Ovary (tissue), 9 donors: ENCODE data around the gene ERMP1. TPM values are rescaled to one million over a fixed set of nuclear protein-coding genes. Genes with fewer than 3 reads are reported as not detected.

Source experiments
- DNase-seq, 5 donors: peaks; one replicate each; pipeline ENCODE4 v3.0.0-alpha.2; 2019 to 2020
- H3K27ac ChIP-seq, 2 donors: fragments of 200-600 bp; one replicate each; pipeline versions ENCODE4 v1.5.1 to v1.8.0; 2019 to 2022
- H3K27me3 ChIP-seq: fragments of 200-600 bp; one replicate; pipeline ENCODE4 v1.8.0; 2022
- H3K36me3 ChIP-seq: fragments of 200-600 bp; sonication (generic); one replicate; pipeline ENCODE4 v1.5.1; 2019
- H3K4me1 ChIP-seq: one replicate; pipeline ENCODE4 v1.8.1; 2013; ENCODE audit warnings: mild to moderate bottlenecking, moderate library complexity; ENCODE audit not compliant: insufficient read depth
- H3K4me3 ChIP-seq: fragments of 200-600 bp; sonication (generic); one replicate; pipeline ENCODE4 v1.5.1; 2017
- H3K9me3 ChIP-seq, 2 donors: fragments of 200-600 bp in 1 of 2; sonication (generic) in 1 of 2; one replicate each; pipeline versions ENCODE4 v1.5.1 to v1.8.1; 2013 to 2019; ENCODE audit warnings: mild to moderate bottlenecking in 1 of 2, moderate library complexity in 1 of 2
- CTCF ChIP-seq, 3 donors: fragments of 450-650 bp in 2 of 3; fragments of 200-600 bp in 1 of 3; IDR thresholded peaks; one replicate each; pipeline versions ENCODE4 v1.5.1 to v1.8.0; 2016 to 2022; ENCODE audit warnings: antibody characterized with exemption in 3 of 3, mild to moderate bottlenecking in 1 of 3
- EP300 ChIP-seq: sonication (generic); formaldehyde crosslinking; IDR thresholded peaks from one replicate; pipeline ENCODE4 v1.6.1; 2017; ENCODE audit warnings: antibody characterized with exemption
- POLR2A ChIP-seq: fragments of 450-650 bp; IDR thresholded peaks from one replicate; pipeline ENCODE4 v1.6.1; 2017; ENCODE audit warnings: antibody characterized with exemption, mild to moderate bottlenecking, moderate library complexity
- WGBS, 3 donors: extraction: QIAGEN DNeasy Blood & Tissue Kit in 1 of 3; methylation state at CpG; one replicate each; pipeline versions ENCODE4 v1.1.5 to v1.1.7; 2013 to 2017; 5-methylcytosine and 5-hydroxymethylcytosine counted together
- intact Hi-C, 4 donors: fragments of 100-400 bp; cut with DNase I; formaldehyde crosslinking; loops; one replicate each; pipeline versions ENCODE4 v1.11.0 to v1.15.1; 2022 to 2023
- polyA plus RNA-seq, 2 donors: library from polyadenylated mRNA; stranded (reverse); fragments of 200-250 nt in 1 of 2; fragments of 350-450 nt in 1 of 2; fragmentation: Illumina TruSeq in 1 of 2; extraction: RNeasy Lipid Tissue Mini Kit (QIAGEN cat#74804) in 1 of 2; gene quantifications; one replicate each; pipeline ENCODE4 v1.2.3, GENCODE V29; 2013 to 2014
- total RNA-seq, 7 donors: library from RNA; depleted of rRNA in 2 of 7; stranded (reverse); fragments of >200 nt in 2 of 7; fragmentation: NEBNext Ultra II Directional in 3 of 7; extraction: Animal tissue kit (Norgen Biotek cat#: 25700) in 3 of 7; gene quantifications; one replicate each; pipeline versions ENCODE4 v1.1.0 to v1.2.4, GENCODE V29; 2016 to 2023
- donor health status: DM: no; HTN: no; CAD: no; lungs with moderate emphysema.
- donor health status: DM: no; HTN: no; CAD: no.
- donor health status: Bipolar disorder and iron deficiency.
- donor health status: DM: yes; HTN: yes; CAD: no.
- donor health status: DM: no; HTN: no; CAD: no.
- donor health status: DM: yes; HTN: yes; CAD: no.

The ERMP1 gene
- total and polyA plus RNA-seq, 9 donors, result 8.3 to 217 (median 14.8) TPM

- no peak overlapping the region for H3K27ac ChIP-seq
- no peak for DNase-seq
- TF ChIP-seq CTCF (IDR thresholded peaks at IDR 0.05) (no peak), EP300 (no peak), POLR2A (no peak)
- no peaks in the 10 kb centered on the region for H3K9me3 ChIP-seq
- H3K4me3 ChIP-seq, result no peak overlapping the region
- intact Hi-C loops, result loop anchor here in 1 of 4 donors (10.0 kb wide), 1 partner anchor 64 kb away; no protein-coding TSS in a partner anchor
- H3K4me1 ChIP-seq, result peaks cover 6% of the 10 kb centered on the region
- H3K27me3 ChIP-seq, result no peaks in the 10 kb centered on the region
- H3K36me3 ChIP-seq, result no peaks in the 10 kb centered on the region
- 62 to 74% (median 64%) methylated on average over 3 of the region's 3 CpGs for WGBS, 3 donors
These were observed 15.5 kb upstream of the ERMP1 start for GRCh38 chr9:5848372-5848882.

GRCh38 chr9:5846501-5846921 lies 13.6 kb upstream of the ERMP1 start:
- Histone ChIP-seq H3K9me3 (no peaks in the 10 kb centered on the region), H3K27ac (no peak overlapping the region), H3K4me3 (no peak overlapping the region), H3K27me3 (no peaks in the 10 kb centered on the region), H3K36me3 (no peaks in the 10 kb centered on the region), H3K4me1 (peaks cover 8% of the 10 kb centered on the region)
- WGBS, 3 donors, result 88 to 92% (median 90%) methylated on average over 4 of the region's 4 CpGs
- TF ChIP-seq CTCF (IDR thresholded peaks at IDR 0.05), result no peak
- TF ChIP-seq EP300, result no peak
- no peak for TF ChIP-seq POLR2A
- no peak for DNase-seq
- intact Hi-C loops, result loop anchor here in 1 of 4 donors (10.0 kb wide), 1 partner anchor 62 kb away; no protein-coding TSS in a partner anchor

GRCh38 chr9:5846096-5846495 lies 13.2 kb upstream of the ERMP1 start:
- Histone ChIP-seq H3K4me3 (no peak overlapping the region), H3K27ac (no peak overlapping the region), H3K9me3 (no peaks in the 10 kb centered on the region), H3K4me1 (peaks cover 8% of the 10 kb centered on the region), H3K36me3 (no peaks in the 10 kb centered on the region), H3K27me3 (no peaks in the 10 kb centered on the region)
- WGBS, 3 donors, result 83 to 100% (median 96%) methylated on average over 1 of the region's 1 CpG
- intact Hi-C loops, result loop anchor here in 1 of 4 donors (10.0 kb wide), 1 partner anchor 61 kb away; no protein-coding TSS in a partner anchor
- TF ChIP-seq POLR2A, result no peak
- TF ChIP-seq EP300, result no peak
- DNase-seq, result no peak

- Histone ChIP-seq H3K27ac (no peak overlapping the region), H3K36me3 (no peaks in the 10 kb centered on the region), H3K4me1 (peaks cover 8% of the 10 kb centered on the region), H3K9me3 (no peaks in the 10 kb centered on the region), H3K4me3 (no peak overlapping the region), H3K27me3 (no peaks in the 10 kb centered on the region)
- intact Hi-C loops, result loop anchor here in 1 of 4 donors (10.0 kb wide), 1 partner anchor 60 kb away; no protein-coding TSS in a partner anchor
- DNase-seq, result no peak
- TF ChIP-seq CTCF (IDR thresholded peaks at IDR 0.05) (no peak), EP300 (no peak), POLR2A (no peak)
- WGBS, 3 donors, result 51 to 63% (median 56%) methylated on average over 1 of the region's 1 CpG
These were observed 12.2 kb upstream of the ERMP1 start for GRCh38 chr9:5845157-5845531.

- DNase-seq, result peak in 1 of 5 donors; percentile 19
- Histone ChIP-seq H3K4me3 (no peak overlapping the region), H3K4me1 (peaks cover 8% of the 10 kb centered on the region), H3K9me3 (no peaks in the 10 kb centered on the region), H3K27ac (peak overlapping the region in 1 of 2 donors; percentile 12), H3K36me3 (no peaks in the 10 kb centered on the region), H3K27me3 (no peaks in the 10 kb centered on the region)
- WGBS, 3 donors, result 20 to 27% (median 23%) methylated on average over 8 of the region's 8 CpGs
- intact Hi-C loops, result loop anchor here in 1 of 4 donors (10.0 kb wide), 1 partner anchor 59 kb away; no protein-coding TSS in a partner anchor
- TF ChIP-seq POLR2A, result no peak
These were observed 11.0 kb upstream of the ERMP1 start for GRCh38 chr9:5843794-5844471.
